ENCODE measurements around the gene CIAO2A.

CIAO2A gene

DNA sequence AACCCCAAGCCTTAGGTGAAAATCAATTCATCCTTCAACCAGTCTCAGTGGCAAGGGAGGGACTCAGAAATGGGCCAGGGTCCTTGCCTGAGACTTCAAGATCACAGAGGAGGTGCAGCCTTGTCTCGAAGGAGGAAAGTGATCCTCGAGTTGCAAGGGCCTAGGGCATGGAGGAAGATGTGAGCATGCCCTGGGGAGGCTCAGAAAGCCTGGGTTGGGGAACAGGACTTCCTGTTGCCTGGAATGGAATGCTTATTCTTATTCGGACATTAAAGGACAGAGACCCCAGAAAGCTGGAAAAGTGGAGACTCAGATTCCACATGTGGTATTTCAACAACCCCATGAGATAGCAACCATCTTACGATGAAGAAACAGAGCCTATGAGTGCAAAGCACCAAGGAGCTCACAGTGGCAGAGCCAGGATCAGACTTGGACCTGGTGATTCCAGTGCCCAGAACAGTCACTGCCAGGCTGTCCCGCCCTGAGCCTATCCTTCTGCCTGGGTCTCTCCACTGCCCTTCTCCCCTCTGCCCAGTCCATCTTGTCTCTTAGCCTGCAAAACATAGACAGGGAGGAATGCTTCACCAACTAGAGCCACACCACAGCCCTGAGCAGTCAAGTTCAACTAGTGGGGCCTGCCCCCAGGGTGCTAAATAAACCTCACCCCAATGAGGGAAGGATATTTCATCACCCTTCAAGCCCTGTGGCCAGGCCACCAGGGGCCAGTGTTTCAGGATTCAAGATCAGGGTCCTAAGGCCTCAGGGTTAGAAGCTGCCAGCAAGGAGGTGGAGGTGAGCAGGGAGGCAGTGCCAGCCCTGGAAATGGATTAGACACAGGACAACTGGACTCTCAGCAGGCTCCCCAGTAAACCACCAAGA lies 69.2 kb downstream of the CIAO2A start:
- in situ Hi-C loops (cut with HindIII; ENCODE audit: low pct_ligation_motif_present, low sequenced_read_pairs): no loop called here
- Histone ChIP-seq H3K36me3 (replicated peaks) (no peaks in the 10 kb centered on the region), H3K4me3 (ENCODE audit: low read depth, low read length) (no peak overlapping the region), H3K27me3 (replicated peaks) (no peaks in the 10 kb centered on the region), H3K27ac (no peak overlapping the region)
- DNase-seq: no peak
- TF ChIP-seq, protein P1, sequence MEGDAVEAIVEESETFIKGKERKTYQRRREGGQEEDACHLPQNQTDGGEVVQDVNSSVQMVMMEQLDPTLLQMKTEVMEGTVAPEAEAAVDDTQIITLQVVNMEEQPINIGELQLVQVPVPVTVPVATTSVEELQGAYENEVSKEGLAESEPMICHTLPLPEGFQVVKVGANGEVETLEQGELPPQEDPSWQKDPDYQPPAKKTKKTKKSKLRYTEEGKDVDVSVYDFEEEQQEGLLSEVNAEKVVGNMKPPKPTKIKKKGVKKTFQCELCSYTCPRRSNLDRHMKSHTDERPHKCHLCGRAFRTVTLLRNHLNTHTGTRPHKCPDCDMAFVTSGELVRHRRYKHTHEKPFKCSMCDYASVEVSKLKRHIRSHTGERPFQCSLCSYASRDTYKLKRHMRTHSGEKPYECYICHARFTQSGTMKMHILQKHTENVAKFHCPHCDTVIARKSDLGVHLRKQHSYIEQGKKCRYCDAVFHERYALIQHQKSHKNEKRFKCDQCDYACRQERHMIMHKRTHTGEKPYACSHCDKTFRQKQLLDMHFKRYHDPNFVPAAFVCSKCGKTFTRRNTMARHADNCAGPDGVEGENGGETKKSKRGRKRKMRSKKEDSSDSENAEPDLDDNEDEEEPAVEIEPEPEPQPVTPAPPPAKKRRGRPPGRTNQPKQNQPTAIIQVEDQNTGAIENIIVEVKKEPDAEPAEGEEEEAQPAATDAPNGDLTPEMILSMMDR (IDR thresholded peaks at IDR 0.05; ENCODE audit: low read depth, low read length, missing control alignments): peak; percentile 24

DNA sequence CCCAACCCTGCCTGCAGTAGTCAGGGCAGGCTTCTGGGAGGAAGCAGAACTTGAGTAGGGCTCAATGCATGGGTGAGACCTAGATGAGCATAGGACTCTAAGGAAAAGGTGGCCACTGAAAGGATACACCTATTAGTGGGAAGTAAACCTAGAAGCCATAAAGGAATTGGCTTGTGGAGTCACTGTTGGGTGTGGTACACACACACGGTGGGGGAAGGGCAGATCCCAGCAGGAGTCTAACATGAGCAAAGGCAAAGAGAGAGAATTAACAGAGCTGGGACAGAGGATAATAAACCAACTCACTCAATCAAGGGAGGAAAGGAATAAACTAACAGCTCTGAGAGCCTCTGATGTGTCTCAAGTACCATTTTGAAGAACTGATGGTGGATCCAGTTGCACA lies 70.4 kb downstream of the CIAO2A start:
- H3K27ac ChIP-seq: no peak overlapping the region
- no peak overlapping the region for H3K4me3 ChIP-seq (ENCODE audit: low read depth, low read length)
- in situ Hi-C loops (cut with HindIII; ENCODE audit: low pct_ligation_motif_present, low sequenced_read_pairs): no loop called here
- no peaks in the 10 kb centered on the region for H3K36me3 ChIP-seq (replicated peaks)
- DNase-seq: no peak
- no peaks in the 10 kb centered on the region for H3K27me3 ChIP-seq (replicated peaks)
- TF ChIP-seq, protein P1 (IDR thresholded peaks at IDR 0.05; ENCODE audit: low read depth, low read length, missing control alignments): no peak

- H3K4me3 ChIP-seq (ENCODE audit: low read depth, low read length): no peak overlapping the region
- DNase-seq: no peak
- TF ChIP-seq, protein P1 (IDR thresholded peaks at IDR 0.05; ENCODE audit: low read depth, low read length, missing control alignments): no peak
- H3K27ac ChIP-seq: no peak overlapping the region
- H3K27me3 ChIP-seq (replicated peaks): no peaks in the 10 kb centered on the region
- no peaks in the 10 kb centered on the region for H3K36me3 ChIP-seq (replicated peaks)
- in situ Hi-C loops (cut with HindIII; ENCODE audit: low pct_ligation_motif_present, low sequenced_read_pairs): no loop called here
These were observed 71.1 kb downstream of the CIAO2A start for GRCh38 chr15:64022571-64022970.
